B cell (primary cell): ENCODE data around the gene FAM227B. TPM values are rescaled to one million over a fixed set of nuclear protein-coding genes. Genes with fewer than 3 reads are reported as not detected.

Experiments used
- ATAC-seq: fragments of 200-7000 bp; cut with Tn5 transposase; one replicate; pipeline ENCODE4 v1.10.0; 2021; ENCODE audit warnings: low read depth, mild to moderate bottlenecking, moderate number of reproducible peaks, moderate library complexity
- CTCF ChIA-PET: fragments of 350-600 bp; sonication (Branson Sonifier 250); formaldehyde crosslinking; loops from one replicate; lab custom pipeline; 2021; ENCODE audit warnings: antibody characterized with exemption, inconsistent platforms; lab: Charles Lee
- POLR2A ChIA-PET: fragments of 350-600 bp; sonication (Branson Sonifier 250); formaldehyde crosslinking; loops from one replicate; lab custom pipeline; 2021; ENCODE audit warnings: antibody characterized with exemption; lab: Charles Lee
- DNase-seq: peaks from one replicate; pipeline ENCODE4 v3.0.0; 2013
- H2AFZ ChIP-seq: 2 replicates; pipeline ENCODE4 v1.6.1; 2012; ENCODE audit warnings: mild to moderate bottlenecking, low read depth, low read length; ENCODE audit not compliant: insufficient read depth, poor library complexity, severe bottlenecking
- H3K27ac ChIP-seq, 2 donors: 1 replicate in 1 of 2; 2 replicates in 1 of 2; pipeline ENCODE4 v1.5.1; 2012 to 2013; ENCODE audit warnings: low read length in 2 of 2, mild to moderate bottlenecking in 2 of 2, moderate library complexity in 1 of 2
- H3K27me3 ChIP-seq, 4 experiments: fragments of 200-600 bp in 1 of 4; sonication (generic) in 1 of 4; replicated peaks in 1 of 4; 1 replicate in 2 of 4; 2 replicates in 2 of 4; pipeline versions ENCODE4 v1.6.1 to v1.7.0; 2013 to 2016; ENCODE audit warnings: low read length in 3 of 4, mild to moderate bottlenecking in 2 of 4, mixed read lengths in 1 of 4, moderate library complexity in 1 of 4; ENCODE audit not compliant: insufficient read depth in 4 of 4, control insufficient read depth in 3 of 4; ENCODE audit errors: control extremely low read depth in 1 of 4
- H3K36me3 ChIP-seq, 2 experiments: replicated peaks in 1 of 2; 1 replicate in 1 of 2; 2 replicates in 1 of 2; pipeline versions ENCODE4 v1.6.1 to v1.7.1; 2013; ENCODE audit warnings: low read length in 1 of 2; ENCODE audit not compliant: insufficient read depth in 2 of 2, control insufficient read depth in 1 of 2; ENCODE audit errors: control extremely low read depth in 1 of 2, extremely low read depth in 1 of 2
- H3K4me1 ChIP-seq, 2 donors: fragments of 200-600 bp in 1 of 2; sonication (generic) in 1 of 2; 1 replicate in 1 of 2; 2 replicates in 1 of 2; pipeline versions ENCODE4 v1.5.1 to v1.6.1; 2013 to 2017; ENCODE audit warnings: low read length in 2 of 2; ENCODE audit not compliant: control insufficient read depth in 2 of 2, insufficient read depth in 2 of 2
- H3K4me2 ChIP-seq: replicated peaks from 2 replicates; pipeline ENCODE3; 2012; ENCODE audit warnings: mild to moderate bottlenecking, low read depth, low read length; ENCODE audit not compliant: poor library complexity, severe bottlenecking
- H3K4me3 ChIP-seq, 5 experiments: fragments of 200-600 bp in 1 of 5; sonication (generic) in 1 of 5; 1 replicate in 3 of 5; 2 replicates in 2 of 5; pipeline versions ENCODE4 v1.5.1 to v1.7.0; 2011 to 2016; ENCODE audit warnings: low read length in 4 of 5, mild to moderate bottlenecking in 4 of 5, low read depth in 2 of 5, control low read depth in 1 of 5, moderate library complexity in 1 of 5; ENCODE audit not compliant: insufficient read depth in 1 of 5; ENCODE audit errors: control extremely low read depth in 1 of 5, extremely low read depth in 1 of 5
- H3K79me2 ChIP-seq: fragments of 200-600 bp; sonication (generic); one replicate; pipeline ENCODE4 v1.6.0; 2016; ENCODE audit warnings: low read length; ENCODE audit not compliant: control insufficient read depth, insufficient read depth
- H3K9ac ChIP-seq: fragments of 200-600 bp; sonication (generic); 2 replicates; pipeline ENCODE4 v1.6.1; 2017; ENCODE audit warnings: mild to moderate bottlenecking, low read length, moderate library complexity
- H3K9me3 ChIP-seq, 3 donors: one replicate each; pipeline versions ENCODE4 v1.6.1 to v1.7.1; 2013; ENCODE audit warnings: low read length in 2 of 3; ENCODE audit not compliant: control insufficient read depth in 2 of 3, insufficient read depth in 1 of 3; ENCODE audit errors: control extremely low read depth in 1 of 3
- H4K20me1 ChIP-seq: 2 replicates; pipeline ENCODE4 v1.6.0; 2012; ENCODE audit warnings: mild to moderate bottlenecking, low read length; ENCODE audit not compliant: insufficient read depth, control insufficient read depth, poor library complexity, severe bottlenecking
- H3K27ac Mint-ChIP-seq: one replicate; pipeline ENCODE4 v1.8.0; 2021; ENCODE audit warnings: mixed read lengths
- H3K27me3 Mint-ChIP-seq: one replicate; pipeline ENCODE4 v1.8.0; 2021; ENCODE audit warnings: mixed read lengths
- H3K4me1 Mint-ChIP-seq: one replicate; pipeline ENCODE4 v1.8.0; 2021; ENCODE audit warnings: mixed read lengths
- H3K4me3 Mint-ChIP-seq: one replicate; pipeline ENCODE4 v1.8.0; 2021; ENCODE audit warnings: mixed read lengths
- H3K9me3 Mint-ChIP-seq: one replicate; pipeline ENCODE4 v1.8.0; 2022; ENCODE audit warnings: mixed read lengths; ENCODE audit not compliant: insufficient read depth
- EZH2 ChIP-seq: IDR thresholded peaks from 2 replicates; pipeline ENCODE4 v1.6.1; 2012; ENCODE audit warnings: borderline replicate concordance, low read depth, mild to moderate bottlenecking, moderate library complexity, low read length; ENCODE audit not compliant: insufficient read depth, poor library complexity, severe bottlenecking
- WGBS: methylation state at CpG from one replicate; pipeline ENCODE4 v1.1.5; 2013; ENCODE audit warnings: missing lambda C conversion rate; ENCODE audit not compliant: insufficient coverage; 5-methylcytosine and 5-hydroxymethylcytosine counted together
- intact Hi-C: fragments of 100-400 bp; cut with micrococcal nuclease; formaldehyde crosslinking; loops from one replicate; pipeline ENCODE4 v1.10.0; 2022
- polyA plus RNA-seq: library from polyadenylated mRNA; depleted of rRNA; stranded (reverse); fragments of >200 nt; gene quantifications from 2 replicates; pipeline ENCODE4 v1.2.3, GENCODE V29; 2012
- total RNA-seq, 2 donors: library from RNA; stranded (reverse); fragments of 120-200 nt in 1 of 2; gene quantifications; 1 replicate in 1 of 2; 2 replicates in 1 of 2; pipeline versions ENCODE4 v1.2.3 to v1.2.4, GENCODE V29; 2013 to 2022
- TF ChIP-seq, protein P1 (sequence below): fragments of 200-600 bp; IDR thresholded peaks from one replicate; pipeline ENCODE4 v1.8.0; 2022; ENCODE audit warnings: antibody characterized with exemption, mild to moderate bottlenecking

FAM227B gene
- total and polyA plus RNA-seq, 2 donors (not counting 1 experiment from before 2014, with no cell fraction given), result 5.6 to 8.9 TPM

GRCh38 chr15:49624056-49624455, 3.4 kb upstream of the FAM227B start:
- CTCF ChIA-PET, result no interaction called here
- intact Hi-C loops, result loop anchor here (5.0 kb wide), 3 partner anchors 728 to 1447 kb away; partner anchors contain the start of genes EID1 and MYEF2
- H3K4me1 Mint-ChIP-seq, result peaks cover 20% of the 10 kb centered on the region

DNA sequence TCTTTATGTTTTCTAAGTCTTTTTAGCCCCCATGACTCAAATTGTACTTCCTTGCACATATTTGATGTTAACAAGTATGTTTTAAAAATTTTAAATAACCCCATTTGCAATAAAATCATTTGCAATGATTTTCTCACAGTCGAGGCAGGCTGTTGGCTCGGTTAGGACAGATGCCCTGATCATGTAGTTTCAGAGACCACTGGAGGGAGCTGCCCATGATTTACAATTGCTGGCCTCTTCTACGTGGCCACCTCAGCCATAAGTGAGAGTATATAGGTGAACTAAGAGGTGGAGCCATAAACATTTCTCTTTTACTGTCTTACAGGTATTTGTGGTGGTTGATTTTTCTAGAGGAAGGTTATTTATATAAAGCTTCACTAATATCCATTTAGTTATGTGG, 1.9 kb upstream of the FAM227B start:
- no peaks in the 10 kb centered on the region for H4K20me1 ChIP-seq
- no peak overlapping the region for H3K4me3 Mint-ChIP-seq
- H3K36me3 ChIP-seq, result peaks cover 0 to 8% of the 10 kb centered on the region in 2 experiments
- no peak overlapping the region for H3K27ac ChIP-seq
- no peak for DNase-seq
- H3K9ac ChIP-seq, result no peak overlapping the region
- H3K27me3 ChIP-seq, result no peaks in the 10 kb centered on the region
- H3K27me3 Mint-ChIP-seq, result no peaks in the 10 kb centered on the region
- H3K79me2 ChIP-seq, result peaks cover 24% of the 10 kb centered on the region
- ChIA-PET POLR2A (no interaction called here), CTCF (interaction anchor here (0.7 kb wide), 1 partner anchor 257 kb away, joined by 3 read pairs; no protein-coding TSS in a partner anchor)
- WGBS, result no CpG with 5 or more reads among the region's 3 CpGs
- H2AFZ ChIP-seq, result no peak overlapping the region
- H3K4me3 ChIP-seq, result no peak overlapping the region
- peaks cover 22% of the 10 kb centered on the region for H3K4me1 Mint-ChIP-seq
- H3K9me3 ChIP-seq, result peaks cover 0 to 8% (median 5%) of the 10 kb centered on the region in 3 donors
- H3K4me2 ChIP-seq, result no peak overlapping the region
- H3K4me1 ChIP-seq, result peaks cover 11 to 18% of the 10 kb centered on the region in 2 donors
- H3K9me3 Mint-ChIP-seq, result peaks cover 4% of the 10 kb centered on the region
- no peak overlapping the region for H3K27ac Mint-ChIP-seq
- no peak for TF ChIP-seq EZH2
- TF ChIP-seq, protein P1, sequence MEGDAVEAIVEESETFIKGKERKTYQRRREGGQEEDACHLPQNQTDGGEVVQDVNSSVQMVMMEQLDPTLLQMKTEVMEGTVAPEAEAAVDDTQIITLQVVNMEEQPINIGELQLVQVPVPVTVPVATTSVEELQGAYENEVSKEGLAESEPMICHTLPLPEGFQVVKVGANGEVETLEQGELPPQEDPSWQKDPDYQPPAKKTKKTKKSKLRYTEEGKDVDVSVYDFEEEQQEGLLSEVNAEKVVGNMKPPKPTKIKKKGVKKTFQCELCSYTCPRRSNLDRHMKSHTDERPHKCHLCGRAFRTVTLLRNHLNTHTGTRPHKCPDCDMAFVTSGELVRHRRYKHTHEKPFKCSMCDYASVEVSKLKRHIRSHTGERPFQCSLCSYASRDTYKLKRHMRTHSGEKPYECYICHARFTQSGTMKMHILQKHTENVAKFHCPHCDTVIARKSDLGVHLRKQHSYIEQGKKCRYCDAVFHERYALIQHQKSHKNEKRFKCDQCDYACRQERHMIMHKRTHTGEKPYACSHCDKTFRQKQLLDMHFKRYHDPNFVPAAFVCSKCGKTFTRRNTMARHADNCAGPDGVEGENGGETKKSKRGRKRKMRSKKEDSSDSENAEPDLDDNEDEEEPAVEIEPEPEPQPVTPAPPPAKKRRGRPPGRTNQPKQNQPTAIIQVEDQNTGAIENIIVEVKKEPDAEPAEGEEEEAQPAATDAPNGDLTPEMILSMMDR, result no peak
- intact Hi-C loops, result loop anchor here (5.0 kb wide), 3 partner anchors 730 to 1445 kb away; partner anchors contain the start of genes EID1 and MYEF2
- ATAC-seq, result no peak

More at GRCh38 chr15:49624056-49624455, 3.4 kb upstream of the FAM227B start:
- no peaks in the 10 kb centered on the region for H4K20me1 ChIP-seq
- H3K4me3 ChIP-seq, result no peak overlapping the region
- Mint-ChIP-seq H3K27ac (no peak overlapping the region), H3K4me3 (no peak overlapping the region), H3K27me3 (no peaks in the 10 kb centered on the region), H3K9me3 (peaks cover 4% of the 10 kb centered on the region)
- TF ChIP-seq, protein P1, result no peak
- no peak for TF ChIP-seq EZH2
- no peak overlapping the region for H3K27ac ChIP-seq
- ATAC-seq (no peak), DNase-seq (no peak)
- no peak overlapping the region for H2AFZ ChIP-seq
- H3K36me3 ChIP-seq, result peaks cover 0 to 8% of the 10 kb centered on the region in 2 experiments
- peaks cover 24% of the 10 kb centered on the region for H3K79me2 ChIP-seq
- H3K4me2 ChIP-seq, result no peak overlapping the region
- peaks cover 11 to 18% of the 10 kb centered on the region in 2 donors for H3K4me1 ChIP-seq
- H3K9me3 ChIP-seq, result peaks cover 0 to 8% (median 5%) of the 10 kb centered on the region in 3 donors
- WGBS, result no CpG with 5 or more reads among the region's 2 CpGs
- POLR2A ChIA-PET, result no interaction called here
- H3K27me3 ChIP-seq, result no peaks in the 10 kb centered on the region
- H3K9ac ChIP-seq, result no peak overlapping the region
